NCI-H1930 (cell line): ENCODE data around the gene WDR82.
A peak's percentile ranks its signal among the peaks of the same experiment; 100 is the strongest.

Experiments used
- DNase-seq, 2 experiments: peaks; one replicate each; lab custom pipeline; 2025; lab: John Stamatoyannopoulos, UW

WDR82 gene

GRCh38 chr3:52222319-52223221, 55.9 kb downstream of the WDR82 start:
- no peak for DNase-seq

- no peak for DNase-seq
Observed at GRCh38 chr3:52221563-52222318, 56.7 kb downstream of the WDR82 start.

DNA sequence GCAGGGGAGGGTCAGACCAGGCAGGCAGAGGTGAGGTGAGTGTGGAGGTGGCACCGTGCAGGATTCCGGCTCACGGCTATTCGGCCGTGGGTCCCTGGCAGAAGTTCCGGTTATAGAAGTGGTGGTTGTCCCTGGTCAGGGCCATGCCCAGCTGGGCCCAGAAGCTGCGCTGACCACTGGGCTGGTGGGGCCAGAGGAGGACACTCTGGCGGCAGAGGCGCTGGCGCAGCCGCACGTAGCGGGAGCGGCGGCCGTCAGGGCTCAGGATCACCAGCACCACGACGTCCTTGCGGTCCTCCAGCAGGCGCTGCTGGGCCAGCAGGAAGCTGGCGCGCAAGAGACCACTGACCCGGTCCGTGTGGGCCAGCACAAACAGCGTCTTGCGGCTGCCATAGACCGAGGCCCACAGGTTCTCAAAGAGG, 57.3 kb downstream of the WDR82 start:
- no peak for DNase-seq

GRCh38 chr3:52220380-52221026, 57.9 kb downstream of the WDR82 start:
- DNase-seq: peak; percentile 31 to 53

GRCh38 chr3:52218937-52219650, 59.4 kb downstream of the WDR82 start:
- no peak for DNase-seq

- DNase-seq: no peak
Observed at GRCh38 chr3:52218454-52218853, 60.0 kb downstream of the WDR82 start.

DNA sequence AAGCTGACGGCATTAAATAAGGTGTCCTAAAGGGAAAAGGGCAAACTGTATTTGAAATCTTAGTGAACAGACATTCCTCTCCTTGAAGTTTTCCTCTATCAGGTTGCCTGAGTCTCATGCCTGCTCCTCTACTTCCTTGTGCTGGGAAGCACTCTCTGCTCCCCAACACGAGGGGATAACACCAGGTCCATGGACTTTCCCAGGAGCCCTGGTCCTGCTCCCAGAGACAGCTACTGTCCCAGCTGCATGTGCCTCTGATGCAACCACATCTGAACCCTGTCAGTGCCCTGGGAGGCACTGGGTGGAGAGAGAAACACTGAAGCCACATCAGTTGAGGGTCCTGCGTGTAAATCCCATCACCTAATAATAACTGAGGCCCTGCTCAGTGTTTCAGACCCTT, 60.4 kb downstream of the WDR82 start:
- DNase-seq: no peak

- no peak for DNase-seq
Observed at GRCh38 chr3:52217409-52217805, 61.0 kb downstream of the WDR82 start.

- DNase-seq: no peak
Observed at GRCh38 chr3:52216585-52217408, 61.7 kb downstream of the WDR82 start.

- DNase-seq: no peak
Observed at GRCh38 chr3:52215351-52215750, 63.1 kb downstream of the WDR82 start.

DNA sequence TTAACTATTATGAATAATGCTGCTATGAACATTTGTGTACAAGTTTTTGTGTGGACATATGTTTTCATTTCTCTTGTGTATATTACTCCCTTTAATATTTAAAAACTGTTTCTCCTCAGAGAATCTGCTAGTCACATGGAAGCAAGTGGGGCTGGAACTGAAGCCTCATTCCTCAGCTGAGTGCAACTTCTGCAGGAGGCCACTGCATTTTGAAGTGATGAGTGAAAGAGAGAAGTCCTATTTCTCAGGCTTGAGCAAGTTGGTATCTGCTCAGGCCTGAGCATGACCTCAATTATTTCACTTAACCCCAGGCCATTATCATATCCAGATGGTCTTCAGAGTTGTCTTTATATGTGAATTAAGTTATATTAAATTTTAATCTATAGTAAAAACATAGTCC, 64.5 kb downstream of the WDR82 start:
- no peak for DNase-seq

- DNase-seq: no peak
Observed at GRCh38 chr3:52213005-52213404, 65.4 kb downstream of the WDR82 start.

- DNase-seq: no peak
Observed at GRCh38 chr3:52211268-52211891, 67.1 kb downstream of the WDR82 start.

GRCh38 chr3:52210550-52211046, 67.9 kb downstream of the WDR82 start:
- no peak for DNase-seq

GRCh38 chr3:52210037-52210436, 68.4 kb downstream of the WDR82 start:
- DNase-seq: no peak

GRCh38 chr3:52208556-52208955, 69.9 kb downstream of the WDR82 start:
- no peak for DNase-seq

DNA sequence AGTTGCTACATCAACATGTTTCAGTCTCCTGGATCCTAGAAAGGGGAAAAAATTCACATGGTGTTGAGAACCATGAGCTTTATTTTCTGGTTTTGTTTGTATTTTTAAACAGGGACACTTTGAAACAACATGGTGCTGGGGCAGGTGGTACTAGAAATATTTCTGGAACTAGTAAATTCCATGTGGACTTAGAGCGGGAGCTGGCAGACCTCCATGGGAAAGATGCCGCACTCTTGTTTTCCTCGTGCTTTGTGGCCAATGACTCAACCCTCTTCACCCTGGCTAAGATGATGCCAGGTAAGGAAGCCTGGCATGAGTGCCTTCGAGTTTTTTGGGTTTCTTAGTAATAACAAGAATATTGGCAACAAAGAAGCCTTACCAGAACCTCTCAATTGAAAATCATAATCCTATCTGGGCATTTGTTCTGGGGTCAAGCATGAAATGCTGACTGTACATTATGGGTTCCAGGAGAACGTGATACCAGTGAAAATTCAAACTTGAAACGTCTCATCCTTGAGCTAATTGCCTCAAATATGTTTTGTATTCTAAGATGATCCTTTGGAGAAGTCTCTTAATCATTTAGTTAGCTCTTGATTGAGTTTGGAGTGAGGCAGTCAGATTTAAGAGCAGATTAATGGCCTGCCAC, 72.6 kb downstream of the WDR82 start:
- DNase-seq: no peak
